GM12878 (cell line): Measurements from ENCODE around the gene RSAD2. TPM values are rescaled to one million over a fixed set of nuclear protein-coding genes. Genes with fewer than 3 reads are reported as not detected.

ENCODE experiments used
- CBX5 ChIP-seq: sonication (generic); IDR thresholded peaks from 2 replicates; pipeline ENCODE4 v1.6.1; 2016; ENCODE audit warnings: low read depth, moderate library complexity, mild to moderate bottlenecking, inconsistent platforms
- CREM ChIP-seq: IDR thresholded peaks from 2 replicates; pipeline ENCODE4 v1.6.1; 2014; ENCODE audit warnings: antibody characterized with exemption, low read depth
- CUX1 ChIP-seq: IDR thresholded peaks from 2 replicates; pipeline ENCODE4 v1.6.1; 2012; ENCODE audit warnings: improper control_type of control experiment, low read depth, low read length; ENCODE audit not compliant: insufficient replicate concordance
- EED ChIP-seq: sonication (generic); IDR thresholded peaks from 2 replicates; pipeline ENCODE4 v1.6.1; 2016; ENCODE audit warnings: antibody characterized with exemption, low read depth
- KAT2A ChIP-seq: conservative IDR thresholded peaks from 2 replicates; pipeline ENCODE4 v1.6.1; 2011; ENCODE audit warnings: low read depth, low read length; ENCODE audit not compliant: control insufficient read depth
- MTA3 ChIP-seq: IDR thresholded peaks from 2 replicates; pipeline ENCODE4 v1.6.1; 2012; ENCODE audit warnings: low read length, inconsistent platforms, borderline replicate concordance
- MYC ChIP-seq: IDR thresholded peaks from 2 replicates; pipeline ENCODE4 v1.6.1; 2011; ENCODE audit warnings: mild to moderate bottlenecking, low read length, moderate library complexity, inconsistent platforms; ENCODE audit not compliant: insufficient read depth, insufficient replicate concordance, insufficient read length, severe bottlenecking
- NBN ChIP-seq: fragments of 450-650 bp; IDR thresholded peaks from 2 replicates; pipeline ENCODE4 v1.6.1; 2016
- NKRF ChIP-seq: fragments of 450-650 bp; conservative IDR thresholded peaks from 2 replicates; pipeline ENCODE4 v1.6.1; 2017; ENCODE audit warnings: mild to moderate bottlenecking, moderate library complexity
- PML ChIP-seq: IDR thresholded peaks from 2 replicates; pipeline ENCODE4 v1.6.1; 2012; ENCODE audit warnings: low read length, inconsistent platforms
- SMAD1 ChIP-seq: fragments of 450-650 bp; IDR thresholded peaks from 2 replicates; pipeline ENCODE4 v1.6.1; 2018; ENCODE audit warnings: mild to moderate bottlenecking, low read depth; ENCODE audit not compliant: partially characterized antibody
- ZNF622 ChIP-seq: fragments of 450-650 bp; IDR thresholded peaks from 2 replicates; pipeline ENCODE4 v1.6.1; 2017; ENCODE audit warnings: mild to moderate bottlenecking, inconsistent platforms
- polyA plus RNA-seq, 11 experiments: library from polyadenylated mRNA; depleted of rRNA in 4 of 11; unstranded in 6 of 11; stranded (reverse) in 5 of 11; fragments of >200 nt; fragmentation: Nextera tagmentation in 4 of 11; fragmentation: Illumina TruSeq in 1 of 11; extraction: Ambion mirVana in 4 of 11; extraction: Trizol in 1 of 11; gene quantifications; 1 replicate in 1 of 11; 2 replicates in 10 of 11; pipeline versions ENCODE4 v1.2.1 to v1.2.3, GENCODE V29; 2011 to 2016; ENCODE audit warnings: inconsistent platforms in 2 of 11, missing spikeins in 2 of 11, low read depth in 1 of 11
- total RNA-seq, 4 experiments: library from RNA; depleted of rRNA in 3 of 4; stranded (reverse); fragments of >200 nt in 3 of 4; fragmentation: Illumina TruSeq in 1 of 4; extraction: Trizol in 1 of 4; gene quantifications; 2 replicates each; pipeline versions ENCODE4 v1.2.1 to v1.2.3, GENCODE V29; 2013 to 2021
- TF ChIP-seq, protein P1 (sequence below): fragments of 450-650 bp; IDR thresholded peaks from 2 replicates; pipeline ENCODE4 v1.6.1; 2017; ENCODE audit warnings: borderline replicate concordance
- TF ChIP-seq, protein P2 (sequence below): IDR thresholded peaks from 2 replicates; pipeline ENCODE4 v1.6.1; 2012; ENCODE audit warnings: mild to moderate bottlenecking, low read depth, low read length

The RSAD2 gene
- total and polyA plus RNA-seq, 10 of the 15 experiments (the other 5 are each of a cell fraction or from before 2014, with no cell fraction given) = 0.24 to 0.90 (median 0.69) TPM

DNA sequence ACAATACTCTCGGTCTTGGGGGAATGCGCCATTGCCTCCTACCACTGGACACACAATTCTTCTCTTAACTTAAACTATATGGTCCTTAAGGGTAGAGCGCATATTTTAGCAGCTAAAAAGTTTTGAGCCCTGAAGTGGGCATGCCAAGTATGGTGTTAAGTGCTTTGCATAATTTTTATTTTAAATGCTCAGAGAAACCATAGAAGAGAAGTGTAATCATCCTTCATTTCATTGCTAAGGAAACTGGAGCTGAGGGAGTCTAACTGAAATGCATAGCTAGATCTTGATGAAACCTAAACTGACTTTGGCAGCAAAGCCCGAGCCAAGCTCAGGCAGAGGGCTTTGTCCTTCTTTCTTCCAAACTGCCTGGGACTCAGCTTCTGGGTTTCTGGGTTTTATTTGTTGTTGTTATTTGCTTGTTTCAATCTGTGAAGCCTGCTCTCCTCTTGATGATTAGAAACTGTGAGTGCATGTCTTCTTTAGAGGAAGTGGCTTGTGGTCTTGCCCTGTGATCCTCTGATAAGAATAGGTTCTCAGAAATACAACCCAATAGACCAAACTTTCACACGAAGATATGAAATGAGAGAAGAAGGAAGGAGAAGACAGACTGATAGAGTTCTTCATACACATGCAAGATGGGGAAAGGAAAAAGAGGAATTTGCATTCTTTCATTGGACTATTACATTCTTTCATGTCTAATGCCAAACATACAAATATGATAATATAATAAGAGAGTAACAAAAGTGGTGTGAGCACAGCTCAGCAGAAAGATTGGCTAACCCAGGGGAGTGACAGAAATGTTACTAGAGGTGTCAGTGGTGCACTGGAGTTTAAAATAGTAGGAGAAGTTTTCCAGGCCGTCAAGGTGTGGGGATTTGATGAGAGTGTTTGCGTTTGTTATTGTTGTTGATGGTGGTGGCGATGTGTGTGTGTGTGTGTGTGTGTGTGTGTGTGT, 32.1 kb downstream of the RSAD2 start (continued):
- TF ChIP-seq, protein P1, sequence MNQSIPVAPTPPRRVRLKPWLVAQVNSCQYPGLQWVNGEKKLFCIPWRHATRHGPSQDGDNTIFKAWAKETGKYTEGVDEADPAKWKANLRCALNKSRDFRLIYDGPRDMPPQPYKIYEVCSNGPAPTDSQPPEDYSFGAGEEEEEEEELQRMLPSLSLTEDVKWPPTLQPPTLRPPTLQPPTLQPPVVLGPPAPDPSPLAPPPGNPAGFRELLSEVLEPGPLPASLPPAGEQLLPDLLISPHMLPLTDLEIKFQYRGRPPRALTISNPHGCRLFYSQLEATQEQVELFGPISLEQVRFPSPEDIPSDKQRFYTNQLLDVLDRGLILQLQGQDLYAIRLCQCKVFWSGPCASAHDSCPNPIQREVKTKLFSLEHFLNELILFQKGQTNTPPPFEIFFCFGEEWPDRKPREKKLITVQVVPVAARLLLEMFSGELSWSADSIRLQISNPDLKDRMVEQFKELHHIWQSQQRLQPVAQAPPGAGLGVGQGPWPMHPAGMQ = no peak
- TF ChIP-seq NBN (peak; percentile 84), ZNF622 (no peak), CBX5 (no peak), CUX1 (peak; percentile 86), CREM (peak; percentile 21; the same call in 1 of the 2 replicates), PML (0 out of 2 replicates have a peak, but pooled peaks have one; percentile 67), EED (0 out of 2 replicates have a peak, but pooled peaks have one; percentile 26), SMAD1 (peak; percentile 75), MTA3 (peak; percentile 71; the same call in 1 of the 2 replicates), NKRF (no peak), MYC (no peak), KAT2A (no peak)
- TF ChIP-seq, protein P2, sequence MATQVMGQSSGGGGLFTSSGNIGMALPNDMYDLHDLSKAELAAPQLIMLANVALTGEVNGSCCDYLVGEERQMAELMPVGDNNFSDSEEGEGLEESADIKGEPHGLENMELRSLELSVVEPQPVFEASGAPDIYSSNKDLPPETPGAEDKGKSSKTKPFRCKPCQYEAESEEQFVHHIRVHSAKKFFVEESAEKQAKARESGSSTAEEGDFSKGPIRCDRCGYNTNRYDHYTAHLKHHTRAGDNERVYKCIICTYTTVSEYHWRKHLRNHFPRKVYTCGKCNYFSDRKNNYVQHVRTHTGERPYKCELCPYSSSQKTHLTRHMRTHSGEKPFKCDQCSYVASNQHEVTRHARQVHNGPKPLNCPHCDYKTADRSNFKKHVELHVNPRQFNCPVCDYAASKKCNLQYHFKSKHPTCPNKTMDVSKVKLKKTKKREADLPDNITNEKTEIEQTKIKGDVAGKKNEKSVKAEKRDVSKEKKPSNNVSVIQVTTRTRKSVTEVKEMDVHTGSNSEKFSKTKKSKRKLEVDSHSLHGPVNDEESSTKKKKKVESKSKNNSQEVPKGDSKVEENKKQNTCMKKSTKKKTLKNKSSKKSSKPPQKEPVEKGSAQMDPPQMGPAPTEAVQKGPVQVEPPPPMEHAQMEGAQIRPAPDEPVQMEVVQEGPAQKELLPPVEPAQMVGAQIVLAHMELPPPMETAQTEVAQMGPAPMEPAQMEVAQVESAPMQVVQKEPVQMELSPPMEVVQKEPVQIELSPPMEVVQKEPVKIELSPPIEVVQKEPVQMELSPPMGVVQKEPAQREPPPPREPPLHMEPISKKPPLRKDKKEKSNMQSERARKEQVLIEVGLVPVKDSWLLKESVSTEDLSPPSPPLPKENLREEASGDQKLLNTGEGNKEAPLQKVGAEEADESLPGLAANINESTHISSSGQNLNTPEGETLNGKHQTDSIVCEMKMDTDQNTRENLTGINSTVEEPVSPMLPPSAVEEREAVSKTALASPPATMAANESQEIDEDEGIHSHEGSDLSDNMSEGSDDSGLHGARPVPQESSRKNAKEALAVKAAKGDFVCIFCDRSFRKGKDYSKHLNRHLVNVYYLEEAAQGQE = no peak
